ENCODE results near the gene ITCH.

The ITCH gene

DNA sequence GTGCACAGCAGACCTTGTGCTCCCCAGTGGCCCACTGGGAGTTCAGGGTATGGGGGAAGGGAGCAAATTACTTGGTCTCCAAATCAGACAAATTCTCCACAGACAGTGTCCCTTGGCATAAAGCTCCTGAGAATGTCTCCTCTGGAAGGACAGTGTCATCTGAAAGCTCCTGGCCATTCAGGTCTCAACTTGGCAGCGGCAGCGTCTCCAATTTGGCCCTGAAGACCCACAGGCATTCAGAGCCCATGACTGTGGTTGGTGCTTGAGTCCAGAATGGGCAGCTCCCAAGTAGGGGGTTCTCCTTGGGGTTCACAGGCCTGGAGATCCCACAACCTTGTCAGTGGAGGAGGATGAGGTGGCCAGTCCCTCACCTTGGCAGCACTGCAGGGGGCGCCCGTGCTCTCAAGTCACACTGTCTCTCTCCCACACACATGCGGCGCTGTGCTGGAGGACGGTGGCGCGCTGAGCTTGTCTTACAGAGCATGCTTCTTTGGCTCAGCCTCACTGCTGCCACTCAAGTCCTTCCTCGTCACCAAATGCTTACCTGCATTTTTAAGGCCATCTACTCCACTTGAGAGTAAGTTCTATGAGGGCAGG lies 173.8 kb downstream of the ITCH start:
- CTCF ChIA-PET = interaction anchor here (0.6 to 6.1 kb wide), 9 partner anchors 11 to 232 kb away, joined by 3 to 30 read pairs (median 4); no protein-coding TSS in a partner anchor
- WGBS (ENCODE audit: insufficient coverage) = 90% methylated on average over 9 of the region's 10 CpGs
- Histone ChIP-seq H3K4me1 (ENCODE audit: control extremely low read depth in 1 of 4, control insufficient read depth in 4 of 4, insufficient read depth in 4 of 4, low read length in 3 of 4) (no peaks in the 10 kb centered on the region), H3K9me3 (ENCODE audit: control extremely low read depth in 1 of 5, control insufficient read depth in 4 of 5, insufficient read depth in 2 of 5, low read depth in 1 of 5, low read length in 4 of 5) (no peaks in the 10 kb centered on the region), H3K36me3 (ENCODE audit: control insufficient read depth in 4 of 4, insufficient read depth in 4 of 4, low read length in 3 of 4) (peaks cover 14 to 80% (median 63%) of the 10 kb centered on the region in 4 experiments), H3K27me3 (replicated peaks in 2 of 5; ENCODE audit: control insufficient read depth in 4 of 5, insufficient read depth in 5 of 5, low read length in 4 of 5) (no peaks in the 10 kb centered on the region), H3K27ac (ENCODE audit: insufficient read depth in 1 of 2, low read depth in 1 of 2, low read length in 2 of 2, poor library complexity in 1 of 2, severe bottlenecking in 2 of 2) (no peak overlapping the region), H3K4me3 (ENCODE audit: control insufficient read depth in 1 of 7, extremely low read depth in 1 of 7, insufficient read depth in 4 of 7, low read depth in 2 of 7, low read length in 6 of 7) (no peak overlapping the region)
- peak in 2 of 3 donors; percentile 62 to 63 for DNase-seq
- POLR2A ChIA-PET = interaction anchor here (0.7 kb wide), 1 partner anchor 114 kb away, joined by 3 read pairs; no protein-coding TSS in a partner anchor

DNA sequence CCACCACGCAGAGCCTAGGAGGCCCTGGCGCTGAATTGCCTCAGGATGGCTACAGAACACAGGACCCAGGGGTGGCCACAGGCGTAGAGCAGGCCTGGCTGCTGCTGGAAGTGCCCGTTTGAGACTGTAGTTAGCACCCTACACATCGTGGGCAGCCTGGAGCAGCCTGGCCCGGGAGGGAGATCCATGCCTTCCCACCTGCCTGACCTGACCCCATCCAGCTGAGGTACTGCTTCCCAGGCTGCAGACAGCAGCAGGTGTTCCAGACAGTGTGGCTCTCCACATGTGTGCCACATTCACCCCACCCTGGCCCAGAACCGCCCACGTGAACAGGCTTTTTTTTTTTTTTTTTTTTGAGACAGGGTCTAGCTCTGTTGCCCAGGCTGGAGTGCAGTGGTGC lies 174.6 kb downstream of the ITCH start:
- ChIA-PET POLR2A (interaction anchor here (1.0 kb wide), 1 partner anchor 21 kb away, joined by 4 read pairs; the partner anchor contains the start of gene MAP1LC3A), CTCF (interaction anchor here (1.0 to 6.1 kb wide), 8 partner anchors 12 to 231 kb away, joined by 3 to 30 read pairs (median 6); no protein-coding TSS in a partner anchor)
- no peak overlapping the region for H3K4me3 ChIP-seq (ENCODE audit: control insufficient read depth in 1 of 7, extremely low read depth in 1 of 7, insufficient read depth in 4 of 7, low read depth in 2 of 7, low read length in 6 of 7)
- H3K27me3 ChIP-seq (replicated peaks in 2 of 5; ENCODE audit: control insufficient read depth in 4 of 5, insufficient read depth in 5 of 5, low read length in 4 of 5) = no peaks in the 10 kb centered on the region
- no peaks in the 10 kb centered on the region for H3K9me3 ChIP-seq (ENCODE audit: control extremely low read depth in 1 of 5, control insufficient read depth in 4 of 5, insufficient read depth in 2 of 5, low read depth in 1 of 5, low read length in 4 of 5)
- H3K27ac ChIP-seq (ENCODE audit: insufficient read depth in 1 of 2, low read depth in 1 of 2, low read length in 2 of 2, poor library complexity in 1 of 2, severe bottlenecking in 2 of 2) = no peak overlapping the region
- peaks cover 14 to 77% (median 57%) of the 10 kb centered on the region in 4 experiments for H3K36me3 ChIP-seq (ENCODE audit: control insufficient read depth in 4 of 4, insufficient read depth in 4 of 4, low read length in 3 of 4)
- no peak for DNase-seq
- WGBS (ENCODE audit: insufficient coverage) = 95% methylated on average over 6 of the region's 8 CpGs
- H3K4me1 ChIP-seq (ENCODE audit: control extremely low read depth in 1 of 4, control insufficient read depth in 4 of 4, insufficient read depth in 4 of 4, low read length in 3 of 4) = no peaks in the 10 kb centered on the region

DNA sequence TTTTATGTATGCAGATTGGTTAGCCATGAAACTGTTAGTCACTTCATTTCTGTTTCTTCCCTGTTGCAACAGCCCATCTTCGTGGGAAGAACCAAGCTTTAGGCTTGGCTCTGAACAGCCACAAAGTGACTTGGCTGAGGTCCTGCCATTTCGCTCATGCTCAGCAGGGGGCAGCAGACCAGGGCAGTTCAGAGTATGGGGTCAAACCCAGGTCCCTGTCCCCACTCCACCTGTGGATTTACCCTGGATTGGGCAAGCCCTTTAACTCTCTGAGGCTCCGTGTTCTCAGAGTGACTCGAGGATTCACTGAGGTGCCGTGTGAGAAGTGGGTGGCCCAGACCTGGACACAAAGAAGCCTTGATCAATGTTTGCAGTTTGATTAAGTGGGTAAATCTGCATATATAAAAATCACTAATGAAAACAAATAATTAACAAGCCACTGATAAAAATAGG lies 175.6 kb downstream of the ITCH start:
- Histone ChIP-seq H3K4me3 (ENCODE audit: control insufficient read depth in 1 of 7, extremely low read depth in 1 of 7, insufficient read depth in 4 of 7, low read depth in 2 of 7, low read length in 6 of 7) (no peak overlapping the region), H3K27me3 (replicated peaks in 2 of 5; ENCODE audit: control insufficient read depth in 4 of 5, insufficient read depth in 5 of 5, low read length in 4 of 5) (no peaks in the 10 kb centered on the region), H3K9me3 (ENCODE audit: control extremely low read depth in 1 of 5, control insufficient read depth in 4 of 5, insufficient read depth in 2 of 5, low read depth in 1 of 5, low read length in 4 of 5) (no peaks in the 10 kb centered on the region), H3K36me3 (ENCODE audit: control insufficient read depth in 4 of 4, insufficient read depth in 4 of 4, low read length in 3 of 4) (peaks cover 12 to 70% (median 49%) of the 10 kb centered on the region in 4 experiments), H3K4me1 (ENCODE audit: control extremely low read depth in 1 of 4, control insufficient read depth in 4 of 4, insufficient read depth in 4 of 4, low read length in 3 of 4) (no peaks in the 10 kb centered on the region), H3K27ac (ENCODE audit: insufficient read depth in 1 of 2, low read depth in 1 of 2, low read length in 2 of 2, poor library complexity in 1 of 2, severe bottlenecking in 2 of 2) (no peak overlapping the region)
- POLR2A ChIA-PET = interaction anchor here (1.0 kb wide), 1 partner anchor 20 kb away, joined by 4 read pairs; the partner anchor contains the start of gene MAP1LC3A
- CTCF ChIA-PET = interaction anchor here (0.6 to 6.1 kb wide), 11 partner anchors 11 to 475 kb away, joined by 3 to 30 read pairs (median 6); no protein-coding TSS in a partner anchor
- WGBS (ENCODE audit: insufficient coverage) = 0% methylated on average over 1 of the region's 5 CpGs
- DNase-seq = peak in 2 of 3 donors; percentile 53 to 64

DNA sequence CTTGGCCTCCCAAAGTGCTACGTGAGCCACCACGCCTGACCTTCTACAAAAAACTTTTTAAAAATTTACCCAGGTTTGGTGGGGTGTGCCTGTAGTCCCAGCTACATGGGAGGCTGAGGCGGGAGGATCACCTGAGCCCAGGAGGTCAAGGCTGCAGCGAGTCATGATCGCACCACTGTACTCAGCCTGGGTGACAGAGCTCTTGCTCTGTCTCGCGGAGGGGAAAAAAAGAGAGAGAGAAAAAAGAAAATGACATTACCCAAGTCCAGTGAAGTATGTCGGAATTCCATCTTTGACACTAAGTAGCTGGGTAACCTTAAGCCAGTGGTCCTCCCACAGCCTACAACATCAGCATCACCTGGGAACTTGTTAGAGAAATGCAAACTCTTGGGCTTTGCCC lies 176.7 kb downstream of the ITCH start:
- Histone ChIP-seq H3K27ac (ENCODE audit: insufficient read depth in 1 of 2, low read depth in 1 of 2, low read length in 2 of 2, poor library complexity in 1 of 2, severe bottlenecking in 2 of 2) (no peak overlapping the region), H3K4me3 (ENCODE audit: control insufficient read depth in 1 of 7, extremely low read depth in 1 of 7, insufficient read depth in 4 of 7, low read depth in 2 of 7, low read length in 6 of 7) (no peak overlapping the region), H3K27me3 (replicated peaks in 2 of 5; ENCODE audit: control insufficient read depth in 4 of 5, insufficient read depth in 5 of 5, low read length in 4 of 5) (no peaks in the 10 kb centered on the region), H3K36me3 (ENCODE audit: control insufficient read depth in 4 of 4, insufficient read depth in 4 of 4, low read length in 3 of 4) (peaks cover 9 to 62% (median 44%) of the 10 kb centered on the region in 4 experiments), H3K4me1 (ENCODE audit: control extremely low read depth in 1 of 4, control insufficient read depth in 4 of 4, insufficient read depth in 4 of 4, low read length in 3 of 4) (peaks cover 0 to 7% (median 2%) of the 10 kb centered on the region in 4 experiments), H3K9me3 (ENCODE audit: control extremely low read depth in 1 of 5, control insufficient read depth in 4 of 5, insufficient read depth in 2 of 5, low read depth in 1 of 5, low read length in 4 of 5) (no peaks in the 10 kb centered on the region)
- CTCF ChIA-PET = interaction anchor here (0.7 to 6.1 kb wide), 9 partner anchors 9 to 229 kb away, joined by 3 to 30 read pairs (median 5); no protein-coding TSS in a partner anchor
- 97% methylated on average over 6 of the region's 8 CpGs for WGBS (ENCODE audit: insufficient coverage)
- DNase-seq = no peak
- POLR2A ChIA-PET = no interaction called here

DNA sequence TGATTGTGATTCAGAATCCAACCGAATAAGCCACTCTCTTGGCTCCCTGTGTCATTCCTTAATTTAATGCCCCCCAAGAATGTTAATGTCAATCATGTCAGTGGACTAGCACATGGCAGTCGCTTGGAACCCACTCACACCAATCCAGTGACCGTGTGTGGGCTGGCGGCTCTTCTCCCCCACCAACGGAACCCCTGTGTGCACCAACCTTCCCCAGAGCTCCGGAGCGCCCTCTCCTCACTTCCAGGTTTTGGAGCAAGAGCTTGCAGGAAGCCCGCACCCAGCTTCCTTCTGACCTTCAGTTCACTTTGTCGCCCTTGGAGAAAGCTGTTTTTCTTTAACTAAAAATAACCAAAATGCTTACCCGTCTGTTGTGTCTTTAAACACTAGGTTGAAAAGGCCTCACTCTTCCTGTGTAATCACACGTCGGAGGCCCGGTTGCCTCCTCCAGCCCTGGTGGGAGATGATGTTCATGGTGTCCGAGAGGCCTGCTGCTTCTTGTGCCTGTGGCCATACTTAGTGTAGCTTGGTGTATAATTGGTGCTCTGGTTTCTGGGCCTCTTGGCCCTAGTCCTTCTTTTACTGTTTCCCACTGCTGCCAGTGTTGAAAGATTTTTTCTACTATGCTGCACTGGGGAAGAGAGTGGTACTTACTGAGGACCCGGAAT lies 177.7 kb downstream of the ITCH start:
- Histone ChIP-seq H3K4me1 (ENCODE audit: control extremely low read depth in 1 of 4, control insufficient read depth in 4 of 4, insufficient read depth in 4 of 4, low read length in 3 of 4) (peaks cover 0 to 9% (median 2%) of the 10 kb centered on the region in 4 experiments), H3K9me3 (ENCODE audit: control extremely low read depth in 1 of 5, control insufficient read depth in 4 of 5, insufficient read depth in 2 of 5, low read depth in 1 of 5, low read length in 4 of 5) (no peaks in the 10 kb centered on the region), H3K36me3 (ENCODE audit: control insufficient read depth in 4 of 4, insufficient read depth in 4 of 4, low read length in 3 of 4) (peaks cover 7 to 52% (median 36%) of the 10 kb centered on the region in 4 experiments), H3K27ac (ENCODE audit: insufficient read depth in 1 of 2, low read depth in 1 of 2, low read length in 2 of 2, poor library complexity in 1 of 2, severe bottlenecking in 2 of 2) (no peak overlapping the region), H3K27me3 (replicated peaks in 2 of 5; ENCODE audit: control insufficient read depth in 4 of 5, insufficient read depth in 5 of 5, low read length in 4 of 5) (no peaks in the 10 kb centered on the region), H3K4me3 (ENCODE audit: control insufficient read depth in 1 of 7, extremely low read depth in 1 of 7, insufficient read depth in 4 of 7, low read depth in 2 of 7, low read length in 6 of 7) (no peak overlapping the region)
- ChIA-PET CTCF (interaction anchor here (1.6 to 4.6 kb wide), 2 partner anchors 15 to 166 kb away, joined by 4 to 26 read pairs; no protein-coding TSS in a partner anchor), POLR2A (interaction anchor here (0.6 to 1.1 kb wide), 3 partner anchors 8 to 17 kb away, joined by 3 to 4 read pairs (median 4); no protein-coding TSS in a partner anchor)
- no peak for DNase-seq
- WGBS (ENCODE audit: insufficient coverage) = 100% methylated on average over 13 of the region's 15 CpGs

DNA sequence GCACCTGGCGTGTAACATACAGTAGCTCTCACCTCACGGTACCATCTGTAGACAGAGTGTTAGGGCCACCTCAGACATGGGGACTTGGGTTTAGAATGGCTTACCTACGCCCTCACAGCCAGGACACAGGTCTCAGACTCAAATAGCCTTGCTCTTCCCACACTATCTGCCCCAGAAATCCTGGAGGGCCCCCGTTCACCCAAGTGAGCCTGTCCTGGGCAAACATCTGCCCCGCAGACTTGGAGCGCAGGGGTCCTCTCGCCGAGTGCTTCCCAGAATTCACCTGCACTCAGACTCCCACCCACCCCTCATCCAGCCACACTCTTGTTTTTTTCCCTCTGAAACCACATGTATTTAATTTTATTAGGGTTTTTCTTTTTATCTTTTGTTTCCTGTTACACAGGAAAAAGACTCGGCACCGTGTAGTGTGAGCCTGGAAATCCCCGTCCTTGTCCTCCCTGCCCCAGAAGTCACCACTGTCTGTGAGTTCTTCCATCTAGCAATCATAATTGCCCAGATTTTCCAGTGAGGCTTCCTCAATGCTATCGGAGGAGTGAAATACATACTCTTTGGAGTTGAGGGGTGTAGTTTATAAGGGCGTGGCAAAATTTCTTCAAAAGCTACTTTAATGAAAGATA lies 178.3 kb downstream of the ITCH start:
- Histone ChIP-seq H3K27ac (ENCODE audit: insufficient read depth in 1 of 2, low read depth in 1 of 2, low read length in 2 of 2, poor library complexity in 1 of 2, severe bottlenecking in 2 of 2) (no peak overlapping the region), H3K36me3 (ENCODE audit: control insufficient read depth in 4 of 4, insufficient read depth in 4 of 4, low read length in 3 of 4) (peaks cover 7 to 46% (median 31%) of the 10 kb centered on the region in 4 experiments), H3K9me3 (ENCODE audit: control extremely low read depth in 1 of 5, control insufficient read depth in 4 of 5, insufficient read depth in 2 of 5, low read depth in 1 of 5, low read length in 4 of 5) (no peaks in the 10 kb centered on the region), H3K4me1 (ENCODE audit: control extremely low read depth in 1 of 4, control insufficient read depth in 4 of 4, insufficient read depth in 4 of 4, low read length in 3 of 4) (peaks cover 0 to 9% (median 2%) of the 10 kb centered on the region in 4 experiments), H3K4me3 (ENCODE audit: control insufficient read depth in 1 of 7, extremely low read depth in 1 of 7, insufficient read depth in 4 of 7, low read depth in 2 of 7, low read length in 6 of 7) (no peak overlapping the region), H3K27me3 (replicated peaks in 2 of 5; ENCODE audit: control insufficient read depth in 4 of 5, insufficient read depth in 5 of 5, low read length in 4 of 5) (no peaks in the 10 kb centered on the region)
- no peak for DNase-seq
- WGBS (ENCODE audit: insufficient coverage) = 83% methylated on average over 9 of the region's 13 CpGs
- ChIA-PET POLR2A (interaction anchor here (0.7 kb wide), 2 partner anchors 10 to 16 kb away, joined by 3 to 4 read pairs; no protein-coding TSS in a partner anchor), CTCF (interaction anchor here (4.6 kb wide), 1 partner anchor 165 kb away, joined by 26 read pairs; no protein-coding TSS in a partner anchor)

Measured in common myeloid progenitor, CD34-positive (primary cell).